C4-2B (cell line): Measurements from ENCODE around the gene TNS1.

Experiments used
- CTCF ChIP-seq: fragments of 450-650 bp; conservative IDR thresholded peaks from 2 replicates; pipeline ENCODE4 v1.5.1; 2017; ENCODE audit warnings: mild to moderate bottlenecking
- ZFX ChIP-seq: fragments of 450-650 bp; IDR thresholded peaks from 2 replicates; pipeline ENCODE4 v1.6.1; 2017

GRCh38 chr2:218051903-218052302 is 49.1 kb upstream of the TNS1 start:
- TF ChIP-seq CTCF (no peak), ZFX (no peak)
